OCI-LY1 (cell line): ENCODE results near the gene NPAS2.

Experiments used
- H2AFZ ChIP-seq: fragments of 200-600 bp; sonication (generic), shearing (Covaris generic); 2 replicates; pipeline ENCODE4 v1.6.0; 2014; ENCODE audit warnings: antibody characterized with exemption, mild to moderate bottlenecking, low read length
- H3F3A ChIP-seq: fragments of 200-600 bp; sonication (generic), shearing (Covaris generic); 2 replicates; pipeline ENCODE4 v1.6.0; 2014; ENCODE audit warnings: mild to moderate bottlenecking, antibody characterized with exemption, low read length, moderate library complexity; ENCODE audit not compliant: insufficient read depth
- H3K27ac ChIP-seq: fragments of 200-600 bp; sonication (generic); 2 replicates; pipeline ENCODE4 v1.5.1; 2014; ENCODE audit warnings: low read length, mixed run types, mild to moderate bottlenecking, low read depth; ENCODE audit not compliant: poor library complexity, severe bottlenecking
- H3K27me3 ChIP-seq: fragments of 200-600 bp; sonication (generic); 2 replicates; pipeline ENCODE4 v1.6.0; 2014; ENCODE audit warnings: antibody characterized with exemption, mild to moderate bottlenecking, low read length, moderate library complexity; ENCODE audit not compliant: insufficient read depth
- H3K36me3 ChIP-seq: fragments of 200-600 bp; sonication (generic); 2 replicates; pipeline ENCODE4 v1.6.1; 2014; ENCODE audit warnings: mild to moderate bottlenecking, antibody characterized with exemption, low read length, moderate library complexity, mixed read lengths; ENCODE audit not compliant: insufficient read depth
- H3K4me1 ChIP-seq: fragments of 200-600 bp; sonication (generic); 2 replicates; pipeline ENCODE4 v1.5.1; 2014; ENCODE audit warnings: mild to moderate bottlenecking, low read length, moderate library complexity; ENCODE audit not compliant: insufficient read depth, severe bottlenecking
- H3K4me2 ChIP-seq: fragments of 200-600 bp; sonication (generic), shearing (Covaris generic); 2 replicates; pipeline ENCODE4 v1.6.1; 2014; ENCODE audit warnings: low read length
- H3K4me3 ChIP-seq: fragments of 200-600 bp; sonication (generic); 2 replicates; pipeline ENCODE4 v1.5.1; 2014; ENCODE audit warnings: low read length, low read depth, mild to moderate bottlenecking, mixed read lengths; ENCODE audit not compliant: poor library complexity, severe bottlenecking
- H3K79me2 ChIP-seq: fragments of 200-600 bp; shearing (Covaris generic); 2 replicates; pipeline ENCODE4 v1.6.1; 2016; ENCODE audit warnings: mixed run types, low read length, mixed read lengths; ENCODE audit not compliant: insufficient read depth
- H3K9ac ChIP-seq: fragments of 200-600 bp; sonication (generic), shearing (Covaris generic); 2 replicates; pipeline ENCODE4 v1.6.1; 2014; ENCODE audit warnings: mild to moderate bottlenecking, low read length, mixed read lengths
- H3K9me2 ChIP-seq: fragments of 200-600 bp; sonication (generic), shearing (Covaris generic); 2 replicates; pipeline ENCODE4 v1.6.1; 2014; ENCODE audit warnings: low read depth, mild to moderate bottlenecking, low read length, mixed read lengths
- H3K9me3 ChIP-seq: fragments of 200-600 bp; shearing (Covaris generic); 2 replicates; pipeline ENCODE4 v1.6.1; 2014; ENCODE audit warnings: low read length, mixed read lengths
- H4K20me1 ChIP-seq: fragments of 200-600 bp; sonication (generic), shearing (Covaris generic); 2 replicates; pipeline ENCODE4 v1.6.0; 2016; ENCODE audit warnings: mild to moderate bottlenecking, low read length; ENCODE audit not compliant: insufficient read depth
- CTCF ChIP-seq: fragments of 200-600 bp; sonication (generic), shearing (Covaris generic); IDR thresholded peaks from 2 replicates; pipeline ENCODE4 v1.5.1; 2017; ENCODE audit warnings: mild to moderate bottlenecking, antibody characterized with exemption, low read length, moderate library complexity, mixed read lengths
- EZH2 ChIP-seq: fragments of 200-600 bp; sonication (generic), shearing (Covaris generic); IDR thresholded peaks from 2 replicates; pipeline ENCODE4 v1.8.0; 2017; ENCODE audit warnings: borderline replicate concordance, mixed run types, mild to moderate bottlenecking, antibody characterized with exemption, low read length, moderate library complexity, mixed read lengths

The NPAS2 gene

GRCh38 chr2:101041413-101041812 lies 221.5 kb downstream of the NPAS2 start:
- no peaks in the 10 kb centered on the region; the same call in 1 of the 2 replicates for H3K27me3 ChIP-seq
- no peaks in the 10 kb centered on the region for H3K4me1 ChIP-seq
- H3K9ac ChIP-seq, result no peak overlapping the region
- H3K36me3 ChIP-seq, result no peaks in the 10 kb centered on the region
- no peak for TF ChIP-seq EZH2
- no peaks in the 10 kb centered on the region for H3K9me2 ChIP-seq
- no peaks in the 10 kb centered on the region for H3F3A ChIP-seq
- H2AFZ ChIP-seq, result no peak overlapping the region
- no peak overlapping the region for H3K4me2 ChIP-seq
- H3K27ac ChIP-seq, result no peak overlapping the region
- no peaks in the 10 kb centered on the region for H3K9me3 ChIP-seq
- H3K79me2 ChIP-seq, result no peaks in the 10 kb centered on the region
- H4K20me1 ChIP-seq, result no peaks in the 10 kb centered on the region
- no peak overlapping the region for H3K4me3 ChIP-seq

GRCh38 chr2:101045330-101045729 lies 225.4 kb downstream of the NPAS2 start:
- Histone ChIP-seq H3K9ac (no peak overlapping the region), H4K20me1 (no peaks in the 10 kb centered on the region), H3K79me2 (no peaks in the 10 kb centered on the region), H2AFZ (no peak overlapping the region), H3K36me3 (no peaks in the 10 kb centered on the region), H3K9me2 (no peaks in the 10 kb centered on the region), H3F3A (no peaks in the 10 kb centered on the region), H3K27ac (no peak overlapping the region), H3K4me3 (no peak overlapping the region), H3K4me1 (no peaks in the 10 kb centered on the region), H3K27me3 (no peaks in the 10 kb centered on the region), H3K9me3 (no peaks in the 10 kb centered on the region), H3K4me2 (no peak overlapping the region)
- TF ChIP-seq CTCF, result no peak
- no peak for TF ChIP-seq EZH2
